H7 (cell line): ENCODE data around the gene BZW2. TPM values are rescaled to one million over a fixed set of nuclear protein-coding genes. Genes with fewer than 3 reads are reported as not detected.
A peak's percentile ranks its signal among the peaks of the same experiment; 100 is the strongest.

ENCODE experiments used
- DNase-seq: peaks from one replicate; pipeline ENCODE4 v3.0.0; 2012
- H3K27me3 ChIP-seq: 2 replicates; pipeline ENCODE4 v1.6.0; 2011; ENCODE audit warnings: mild to moderate bottlenecking, low read length; ENCODE audit not compliant: control insufficient read depth, insufficient read depth
- H3K36me3 ChIP-seq: replicated peaks from 2 replicates; pipeline ENCODE4 v1.5.1; 2011; ENCODE audit warnings: low read length; ENCODE audit not compliant: control insufficient read depth, insufficient read depth
- H3K4me3 ChIP-seq: 2 replicates; pipeline ENCODE4 v1.5.1; 2011; ENCODE audit warnings: low read depth, mild to moderate bottlenecking, control low read depth, low read length, moderate library complexity; ENCODE audit not compliant: insufficient read depth
- total RNA-seq: library from RNA; depleted of rRNA; stranded (reverse); fragments of >200 nt; shearing (Covaris generic); gene quantifications from 2 replicates; pipeline ENCODE4 v1.2.3, GENCODE V29; 2014

The BZW2 gene
- total RNA-seq, 1 experiment from 2014 or later, result 99.0 TPM

GRCh38 chr7:16634271-16634738, 11.7 kb upstream of the BZW2 start:
- DNase-seq, result no peak
- no peak overlapping the region for H3K4me3 ChIP-seq
- H3K27me3 ChIP-seq, result no peaks in the 10 kb centered on the region
- H3K36me3 ChIP-seq, result no peaks in the 10 kb centered on the region

GRCh38 chr7:16636555-16637101, 9.4 kb upstream of the BZW2 start:
- DNase-seq, result no peak
- Histone ChIP-seq H3K36me3 (no peaks in the 10 kb centered on the region), H3K27me3 (no peaks in the 10 kb centered on the region), H3K4me3 (no peak overlapping the region)

GRCh38 chr7:16637379-16637778, 8.6 kb upstream of the BZW2 start:
- no peak overlapping the region for H3K4me3 ChIP-seq
- no peaks in the 10 kb centered on the region for H3K36me3 ChIP-seq
- DNase-seq, result no peak
- H3K27me3 ChIP-seq, result no peaks in the 10 kb centered on the region

GRCh38 chr7:16638282-16639280, 7.4 kb upstream of the BZW2 start:
- H3K4me3 ChIP-seq, result no peak overlapping the region
- no peaks in the 10 kb centered on the region for H3K36me3 ChIP-seq
- no peak for DNase-seq
- no peaks in the 10 kb centered on the region for H3K27me3 ChIP-seq

GRCh38 chr7:16644157-16644556, 1.8 kb upstream of the BZW2 start:
- no peak for DNase-seq
- H3K4me3 ChIP-seq, result peak overlapping the region; percentile 86; the same call in 1 of the 2 replicates
- H3K36me3 ChIP-seq, result no peaks in the 10 kb centered on the region
- H3K27me3 ChIP-seq, result peaks cover 4% of the 10 kb centered on the region

- H3K36me3 ChIP-seq, result no peaks in the 10 kb centered on the region
- peak overlapping the region; percentile 86 for H3K4me3 ChIP-seq
- peak; percentile 72 for DNase-seq
- peaks cover 4% of the 10 kb centered on the region for H3K27me3 ChIP-seq
These were observed 1.1 kb upstream of the BZW2 start for GRCh38 chr7:16644636-16645592.

GRCh38 chr7:16646472-16647072, 591 bp downstream of the BZW2 start:
- H3K36me3 ChIP-seq, result no peaks in the 10 kb centered on the region
- H3K27me3 ChIP-seq, result peaks cover 4% of the 10 kb centered on the region
- DNase-seq, result no peak
- H3K4me3 ChIP-seq, result peak overlapping the region; percentile 86

GRCh38 chr7:16647435-16647960, 1.5 kb downstream of the BZW2 start:
- peaks cover 4% of the 10 kb centered on the region for H3K27me3 ChIP-seq
- no peak for DNase-seq
- H3K4me3 ChIP-seq, result no peak overlapping the region
- no peaks in the 10 kb centered on the region for H3K36me3 ChIP-seq

GRCh38 chr7:16648551-16648950, 2.6 kb downstream of the BZW2 start:
- Histone ChIP-seq H3K4me3 (no peak overlapping the region), H3K36me3 (no peaks in the 10 kb centered on the region), H3K27me3 (peaks cover 4% of the 10 kb centered on the region)
- DNase-seq, result peak; percentile 21

GRCh38 chr7:16649196-16649595, 3.2 kb downstream of the BZW2 start:
- no peak overlapping the region for H3K4me3 ChIP-seq

GRCh38 chr7:16650266-16650665, 4.3 kb downstream of the BZW2 start:
- Histone ChIP-seq H3K27me3 (no peaks in the 10 kb centered on the region), H3K4me3 (no peak overlapping the region), H3K36me3 (no peaks in the 10 kb centered on the region)
- DNase-seq, result no peak

More at GRCh38 chr7:16649196-16649595, 3.2 kb downstream of the BZW2 start:
- DNase-seq, result no peak
- Histone ChIP-seq H3K27me3 (peaks cover 4% of the 10 kb centered on the region), H3K36me3 (no peaks in the 10 kb centered on the region)

- H3K27me3 ChIP-seq, result no peaks in the 10 kb centered on the region
- no peaks in the 10 kb centered on the region for H3K36me3 ChIP-seq
- no peak overlapping the region for H3K4me3 ChIP-seq
- DNase-seq, result no peak
These were observed 5.6 kb downstream of the BZW2 start for GRCh38 chr7:16651396-16652239.

- no peak for DNase-seq
- Histone ChIP-seq H3K27me3 (no peaks in the 10 kb centered on the region), H3K36me3 (no peaks in the 10 kb centered on the region), H3K4me3 (no peak overlapping the region)
These were observed 6.2 kb downstream of the BZW2 start for GRCh38 chr7:16652240-16652583.
